ENCODE data around the gene FAM107B.

Gene FAM107B

DNA sequence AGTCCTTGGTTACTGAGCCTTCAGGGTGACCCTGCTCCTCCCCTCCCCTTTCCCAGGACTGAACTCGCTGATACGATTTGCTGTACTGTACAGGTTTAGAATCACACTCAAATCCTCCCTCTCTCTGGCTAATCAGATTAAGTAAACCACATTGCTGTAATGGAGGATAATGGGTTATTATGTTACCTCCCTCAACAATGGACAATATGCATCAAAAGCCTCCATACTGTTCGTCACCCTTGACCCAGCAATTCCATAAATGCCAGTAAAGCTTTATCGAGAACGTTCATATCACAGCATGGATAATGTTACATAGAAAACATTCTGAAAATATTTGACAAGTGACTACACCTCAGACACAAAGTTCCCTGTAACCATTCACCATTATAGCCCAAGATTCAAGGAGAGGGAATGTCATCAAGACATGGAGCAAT is 61.7 kb downstream of the FAM107B start (continued):
- TF ChIP-seq, protein P1, sequence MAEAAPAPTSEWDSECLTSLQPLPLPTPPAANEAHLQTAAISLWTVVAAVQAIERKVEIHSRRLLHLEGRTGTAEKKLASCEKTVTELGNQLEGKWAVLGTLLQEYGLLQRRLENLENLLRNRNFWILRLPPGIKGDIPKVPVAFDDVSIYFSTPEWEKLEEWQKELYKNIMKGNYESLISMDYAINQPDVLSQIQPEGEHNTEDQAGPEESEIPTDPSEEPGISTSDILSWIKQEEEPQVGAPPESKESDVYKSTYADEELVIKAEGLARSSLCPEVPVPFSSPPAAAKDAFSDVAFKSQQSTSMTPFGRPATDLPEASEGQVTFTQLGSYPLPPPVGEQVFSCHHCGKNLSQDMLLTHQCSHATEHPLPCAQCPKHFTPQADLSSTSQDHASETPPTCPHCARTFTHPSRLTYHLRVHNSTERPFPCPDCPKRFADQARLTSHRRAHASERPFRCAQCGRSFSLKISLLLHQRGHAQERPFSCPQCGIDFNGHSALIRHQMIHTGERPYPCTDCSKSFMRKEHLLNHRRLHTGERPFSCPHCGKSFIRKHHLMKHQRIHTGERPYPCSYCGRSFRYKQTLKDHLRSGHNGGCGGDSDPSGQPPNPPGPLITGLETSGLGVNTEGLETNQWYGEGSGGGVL (tag by site-specific recombination; IDR thresholded peaks at IDR 0.05), result peak; percentile 52; the same call in 1 of the 2 replicates
- no peak for TF ChIP-seq OSR2 (tag by site-specific recombination; IDR thresholded peaks at IDR 0.05)
- TF ChIP-seq ZNF404 (tag by site-specific recombination; IDR thresholded peaks at IDR 0.05), result no peak
- TF ChIP-seq ZNF677 (tag by site-specific recombination; IDR thresholded peaks at IDR 0.05), result no peak
- no peak for TF ChIP-seq KLF9 (tag by site-specific recombination; IDR thresholded peaks at IDR 0.05; ENCODE audit: low read depth)
- TF ChIP-seq ZNF501 (tag by site-specific recombination; IDR thresholded peaks at IDR 0.05), result 0 out of 2 replicates have a peak, but pooled peaks have one; percentile 27
- TF ChIP-seq ZNF596 (tag by site-specific recombination; IDR thresholded peaks at IDR 0.05), result no peak
- no peak for TF ChIP-seq ZNF23 (tag by site-specific recombination; IDR thresholded peaks at IDR 0.05; ENCODE audit: borderline replicate concordance)
- TF ChIP-seq, protein P2, sequence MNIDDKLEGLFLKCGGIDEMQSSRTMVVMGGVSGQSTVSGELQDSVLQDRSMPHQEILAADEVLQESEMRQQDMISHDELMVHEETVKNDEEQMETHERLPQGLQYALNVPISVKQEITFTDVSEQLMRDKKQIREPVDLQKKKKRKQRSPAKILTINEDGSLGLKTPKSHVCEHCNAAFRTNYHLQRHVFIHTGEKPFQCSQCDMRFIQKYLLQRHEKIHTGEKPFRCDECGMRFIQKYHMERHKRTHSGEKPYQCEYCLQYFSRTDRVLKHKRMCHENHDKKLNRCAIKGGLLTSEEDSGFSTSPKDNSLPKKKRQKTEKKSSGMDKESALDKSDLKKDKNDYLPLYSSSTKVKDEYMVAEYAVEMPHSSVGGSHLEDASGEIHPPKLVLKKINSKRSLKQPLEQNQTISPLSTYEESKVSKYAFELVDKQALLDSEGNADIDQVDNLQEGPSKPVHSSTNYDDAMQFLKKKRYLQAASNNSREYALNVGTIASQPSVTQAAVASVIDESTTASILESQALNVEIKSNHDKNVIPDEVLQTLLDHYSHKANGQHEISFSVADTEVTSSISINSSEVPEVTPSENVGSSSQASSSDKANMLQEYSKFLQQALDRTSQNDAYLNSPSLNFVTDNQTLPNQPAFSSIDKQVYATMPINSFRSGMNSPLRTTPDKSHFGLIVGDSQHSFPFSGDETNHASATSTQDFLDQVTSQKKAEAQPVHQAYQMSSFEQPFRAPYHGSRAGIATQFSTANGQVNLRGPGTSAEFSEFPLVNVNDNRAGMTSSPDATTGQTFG (tag by site-specific recombination; IDR thresholded peaks at IDR 0.05; ENCODE audit: borderline replicate concordance), result no peak
- no peak for TF ChIP-seq ZFHX2 (tag by site-specific recombination; conservative IDR thresholded peaks at IDR 0.05)
- TF ChIP-seq MZF1 (tag by site-specific recombination; IDR thresholded peaks at IDR 0.05; ENCODE audit: borderline replicate concordance), result no peak
- TF ChIP-seq, protein P3, sequence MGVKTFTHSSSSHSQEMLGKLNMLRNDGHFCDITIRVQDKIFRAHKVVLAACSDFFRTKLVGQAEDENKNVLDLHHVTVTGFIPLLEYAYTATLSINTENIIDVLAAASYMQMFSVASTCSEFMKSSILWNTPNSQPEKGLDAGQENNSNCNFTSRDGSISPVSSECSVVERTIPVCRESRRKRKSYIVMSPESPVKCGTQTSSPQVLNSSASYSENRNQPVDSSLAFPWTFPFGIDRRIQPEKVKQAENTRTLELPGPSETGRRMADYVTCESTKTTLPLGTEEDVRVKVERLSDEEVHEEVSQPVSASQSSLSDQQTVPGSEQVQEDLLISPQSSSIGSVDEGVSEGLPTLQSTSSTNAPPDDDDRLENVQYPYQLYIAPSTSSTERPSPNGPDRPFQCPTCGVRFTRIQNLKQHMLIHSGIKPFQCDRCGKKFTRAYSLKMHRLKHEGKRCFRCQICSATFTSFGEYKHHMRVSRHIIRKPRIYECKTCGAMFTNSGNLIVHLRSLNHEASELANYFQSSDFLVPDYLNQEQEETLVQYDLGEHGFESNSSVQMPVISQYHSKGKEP (tag by site-specific recombination; IDR thresholded peaks at IDR 0.05), result 0 out of 2 replicates have a peak, but pooled peaks have one; percentile 34
- no peak for TF ChIP-seq RBAK (tag by site-specific recombination; IDR thresholded peaks at IDR 0.05)
- no peak for TF ChIP-seq ZNF157 (tag by site-specific recombination; IDR thresholded peaks at IDR 0.05)
- TF ChIP-seq, protein P4, sequence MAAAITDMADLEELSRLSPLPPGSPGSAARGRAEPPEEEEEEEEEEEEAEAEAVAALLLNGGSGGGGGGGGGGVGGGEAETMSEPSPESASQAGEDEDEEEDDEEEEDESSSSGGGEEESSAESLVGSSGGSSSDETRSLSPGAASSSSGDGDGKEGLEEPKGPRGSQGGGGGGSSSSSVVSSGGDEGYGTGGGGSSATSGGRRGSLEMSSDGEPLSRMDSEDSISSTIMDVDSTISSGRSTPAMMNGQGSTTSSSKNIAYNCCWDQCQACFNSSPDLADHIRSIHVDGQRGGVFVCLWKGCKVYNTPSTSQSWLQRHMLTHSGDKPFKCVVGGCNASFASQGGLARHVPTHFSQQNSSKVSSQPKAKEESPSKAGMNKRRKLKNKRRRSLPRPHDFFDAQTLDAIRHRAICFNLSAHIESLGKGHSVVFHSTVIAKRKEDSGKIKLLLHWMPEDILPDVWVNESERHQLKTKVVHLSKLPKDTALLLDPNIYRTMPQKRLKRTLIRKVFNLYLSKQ (tag by site-specific recombination; IDR thresholded peaks at IDR 0.05; ENCODE audit: borderline replicate concordance), result no peak
- TF ChIP-seq, protein P5, sequence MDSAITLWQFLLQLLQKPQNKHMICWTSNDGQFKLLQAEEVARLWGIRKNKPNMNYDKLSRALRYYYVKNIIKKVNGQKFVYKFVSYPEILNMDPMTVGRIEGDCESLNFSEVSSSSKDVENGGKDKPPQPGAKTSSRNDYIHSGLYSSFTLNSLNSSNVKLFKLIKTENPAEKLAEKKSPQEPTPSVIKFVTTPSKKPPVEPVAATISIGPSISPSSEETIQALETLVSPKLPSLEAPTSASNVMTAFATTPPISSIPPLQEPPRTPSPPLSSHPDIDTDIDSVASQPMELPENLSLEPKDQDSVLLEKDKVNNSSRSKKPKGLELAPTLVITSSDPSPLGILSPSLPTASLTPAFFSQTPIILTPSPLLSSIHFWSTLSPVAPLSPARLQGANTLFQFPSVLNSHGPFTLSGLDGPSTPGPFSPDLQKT (IDR thresholded peaks at IDR 0.05; ENCODE audit: borderline replicate concordance, low read depth, low read length), result no peak
- no peak for TF ChIP-seq ZNF530 (tag by site-specific recombination; IDR thresholded peaks at IDR 0.05; ENCODE audit: low read depth)
- TF ChIP-seq MYNN (tag by site-specific recombination; IDR thresholded peaks at IDR 0.05; ENCODE audit: borderline replicate concordance), result no peak
- no peak for TF ChIP-seq ZNF311 (tag by site-specific recombination; IDR thresholded peaks at IDR 0.05; ENCODE audit: borderline replicate concordance)
- TF ChIP-seq KLF8 (tag by site-specific recombination; IDR thresholded peaks at IDR 0.05), result no peak
- TF ChIP-seq, protein P6, sequence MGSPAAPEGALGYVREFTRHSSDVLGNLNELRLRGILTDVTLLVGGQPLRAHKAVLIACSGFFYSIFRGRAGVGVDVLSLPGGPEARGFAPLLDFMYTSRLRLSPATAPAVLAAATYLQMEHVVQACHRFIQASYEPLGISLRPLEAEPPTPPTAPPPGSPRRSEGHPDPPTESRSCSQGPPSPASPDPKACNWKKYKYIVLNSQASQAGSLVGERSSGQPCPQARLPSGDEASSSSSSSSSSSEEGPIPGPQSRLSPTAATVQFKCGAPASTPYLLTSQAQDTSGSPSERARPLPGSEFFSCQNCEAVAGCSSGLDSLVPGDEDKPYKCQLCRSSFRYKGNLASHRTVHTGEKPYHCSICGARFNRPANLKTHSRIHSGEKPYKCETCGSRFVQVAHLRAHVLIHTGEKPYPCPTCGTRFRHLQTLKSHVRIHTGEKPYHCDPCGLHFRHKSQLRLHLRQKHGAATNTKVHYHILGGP (tag by site-specific recombination; IDR thresholded peaks at IDR 0.05), result no peak
- TF ChIP-seq ZNF777 (tag by site-specific recombination; IDR thresholded peaks at IDR 0.05; ENCODE audit: borderline replicate concordance), result no peak
- TF ChIP-seq, protein P7, sequence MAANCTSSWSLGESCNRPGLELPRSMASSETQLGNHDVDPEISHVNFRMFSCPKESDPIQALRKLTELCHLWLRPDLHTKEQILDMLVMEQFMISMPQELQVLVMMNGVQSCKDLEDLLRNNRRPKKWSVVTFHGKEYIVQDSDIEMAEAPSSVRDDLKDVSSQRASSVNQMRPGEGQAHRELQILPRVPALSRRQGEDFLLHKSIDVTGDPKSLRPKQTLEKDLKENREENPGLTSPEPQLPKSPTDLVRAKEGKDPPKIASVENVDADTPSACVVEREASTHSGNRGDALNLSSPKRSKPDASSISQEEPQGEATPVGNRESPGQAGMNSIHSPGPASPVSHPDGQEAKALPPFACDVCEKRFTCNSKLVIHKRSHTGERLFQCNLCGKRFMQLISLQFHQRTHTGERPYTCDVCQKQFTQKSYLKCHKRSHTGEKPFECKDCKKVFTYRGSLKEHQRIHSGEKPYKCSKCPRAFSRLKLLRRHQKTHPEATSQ (tag by site-specific recombination; IDR thresholded peaks at IDR 0.05), result no peak
- no peak for TF ChIP-seq ZNF394 (tag by site-specific recombination; IDR thresholded peaks at IDR 0.05; ENCODE audit: borderline replicate concordance)
- no peak for TF ChIP-seq ZNF138 (tag by site-specific recombination; IDR thresholded peaks at IDR 0.05; ENCODE audit: borderline replicate concordance)
- no peak for TF ChIP-seq ZNF211 (tag by site-specific recombination; IDR thresholded peaks at IDR 0.05; ENCODE audit: low read depth)
- TF ChIP-seq ZNF292 (tag by site-specific recombination; IDR thresholded peaks at IDR 0.05; ENCODE audit: borderline replicate concordance, low read depth), result no peak
- TF ChIP-seq ZNF423 (tag by site-specific recombination; IDR thresholded peaks at IDR 0.05), result no peak
- TF ChIP-seq, protein P8, sequence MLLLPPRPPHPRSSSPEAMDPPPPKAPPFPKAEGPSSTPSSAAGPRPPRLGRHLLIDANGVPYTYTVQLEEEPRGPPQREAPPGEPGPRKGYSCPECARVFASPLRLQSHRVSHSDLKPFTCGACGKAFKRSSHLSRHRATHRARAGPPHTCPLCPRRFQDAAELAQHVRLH (tag by site-specific recombination; IDR thresholded peaks at IDR 0.05), result no peak

All from HEK293 (cell line).